ENCODE results near the gene HMGN1.

The HMGN1 gene

DNA sequence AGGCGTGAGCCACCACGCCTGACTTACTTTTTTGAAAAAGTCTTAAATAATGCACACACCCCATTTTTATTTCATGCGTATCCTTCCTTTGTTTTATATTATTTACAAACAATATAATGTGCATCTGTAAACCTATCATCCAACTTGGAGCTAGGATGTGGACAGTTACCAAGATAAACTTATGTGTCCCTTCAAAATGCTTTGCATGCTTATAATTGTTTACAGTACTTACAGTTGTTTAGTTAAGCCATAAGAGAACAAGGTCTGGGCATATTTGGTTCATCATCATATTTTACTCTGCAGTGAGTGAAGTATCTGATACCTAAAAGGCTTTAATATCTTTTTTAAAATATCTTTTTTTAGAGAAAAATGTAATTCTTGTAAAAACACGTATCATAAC lies 16.1 kb upstream of the HMGN1 start:
- TF ChIP-seq TAF1 (IDR thresholded peaks at IDR 0.05; ENCODE audit: low read depth), result no peak
- no peak for TF ChIP-seq TCF12 (IDR thresholded peaks at IDR 0.05; ENCODE audit: low read depth)
- TF ChIP-seq FOXM1 (IDR thresholded peaks at IDR 0.05; ENCODE audit: borderline replicate concordance, low read depth), result no peak
- TF ChIP-seq, protein P1, sequence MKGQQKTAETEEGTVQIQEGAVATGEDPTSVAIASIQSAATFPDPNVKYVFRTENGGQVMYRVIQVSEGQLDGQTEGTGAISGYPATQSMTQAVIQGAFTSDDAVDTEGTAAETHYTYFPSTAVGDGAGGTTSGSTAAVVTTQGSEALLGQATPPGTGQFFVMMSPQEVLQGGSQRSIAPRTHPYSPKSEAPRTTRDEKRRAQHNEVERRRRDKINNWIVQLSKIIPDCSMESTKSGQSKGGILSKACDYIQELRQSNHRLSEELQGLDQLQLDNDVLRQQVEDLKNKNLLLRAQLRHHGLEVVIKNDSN (IDR thresholded peaks at IDR 0.05), result no peak
- no peak for TF ChIP-seq CREB1 (IDR thresholded peaks at IDR 0.05; ENCODE audit: low read depth)
- TF ChIP-seq RAD21 (IDR thresholded peaks at IDR 0.05; ENCODE audit: low read depth), result no peak
- TF ChIP-seq, protein P2, sequence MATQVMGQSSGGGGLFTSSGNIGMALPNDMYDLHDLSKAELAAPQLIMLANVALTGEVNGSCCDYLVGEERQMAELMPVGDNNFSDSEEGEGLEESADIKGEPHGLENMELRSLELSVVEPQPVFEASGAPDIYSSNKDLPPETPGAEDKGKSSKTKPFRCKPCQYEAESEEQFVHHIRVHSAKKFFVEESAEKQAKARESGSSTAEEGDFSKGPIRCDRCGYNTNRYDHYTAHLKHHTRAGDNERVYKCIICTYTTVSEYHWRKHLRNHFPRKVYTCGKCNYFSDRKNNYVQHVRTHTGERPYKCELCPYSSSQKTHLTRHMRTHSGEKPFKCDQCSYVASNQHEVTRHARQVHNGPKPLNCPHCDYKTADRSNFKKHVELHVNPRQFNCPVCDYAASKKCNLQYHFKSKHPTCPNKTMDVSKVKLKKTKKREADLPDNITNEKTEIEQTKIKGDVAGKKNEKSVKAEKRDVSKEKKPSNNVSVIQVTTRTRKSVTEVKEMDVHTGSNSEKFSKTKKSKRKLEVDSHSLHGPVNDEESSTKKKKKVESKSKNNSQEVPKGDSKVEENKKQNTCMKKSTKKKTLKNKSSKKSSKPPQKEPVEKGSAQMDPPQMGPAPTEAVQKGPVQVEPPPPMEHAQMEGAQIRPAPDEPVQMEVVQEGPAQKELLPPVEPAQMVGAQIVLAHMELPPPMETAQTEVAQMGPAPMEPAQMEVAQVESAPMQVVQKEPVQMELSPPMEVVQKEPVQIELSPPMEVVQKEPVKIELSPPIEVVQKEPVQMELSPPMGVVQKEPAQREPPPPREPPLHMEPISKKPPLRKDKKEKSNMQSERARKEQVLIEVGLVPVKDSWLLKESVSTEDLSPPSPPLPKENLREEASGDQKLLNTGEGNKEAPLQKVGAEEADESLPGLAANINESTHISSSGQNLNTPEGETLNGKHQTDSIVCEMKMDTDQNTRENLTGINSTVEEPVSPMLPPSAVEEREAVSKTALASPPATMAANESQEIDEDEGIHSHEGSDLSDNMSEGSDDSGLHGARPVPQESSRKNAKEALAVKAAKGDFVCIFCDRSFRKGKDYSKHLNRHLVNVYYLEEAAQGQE (IDR thresholded peaks at IDR 0.05; ENCODE audit: low read depth), result no peak
- no peak for TF ChIP-seq EGR1 (IDR thresholded peaks at IDR 0.05)
- TF ChIP-seq EP300 (IDR thresholded peaks at IDR 0.05; ENCODE audit: borderline replicate concordance), result no peak

DNA sequence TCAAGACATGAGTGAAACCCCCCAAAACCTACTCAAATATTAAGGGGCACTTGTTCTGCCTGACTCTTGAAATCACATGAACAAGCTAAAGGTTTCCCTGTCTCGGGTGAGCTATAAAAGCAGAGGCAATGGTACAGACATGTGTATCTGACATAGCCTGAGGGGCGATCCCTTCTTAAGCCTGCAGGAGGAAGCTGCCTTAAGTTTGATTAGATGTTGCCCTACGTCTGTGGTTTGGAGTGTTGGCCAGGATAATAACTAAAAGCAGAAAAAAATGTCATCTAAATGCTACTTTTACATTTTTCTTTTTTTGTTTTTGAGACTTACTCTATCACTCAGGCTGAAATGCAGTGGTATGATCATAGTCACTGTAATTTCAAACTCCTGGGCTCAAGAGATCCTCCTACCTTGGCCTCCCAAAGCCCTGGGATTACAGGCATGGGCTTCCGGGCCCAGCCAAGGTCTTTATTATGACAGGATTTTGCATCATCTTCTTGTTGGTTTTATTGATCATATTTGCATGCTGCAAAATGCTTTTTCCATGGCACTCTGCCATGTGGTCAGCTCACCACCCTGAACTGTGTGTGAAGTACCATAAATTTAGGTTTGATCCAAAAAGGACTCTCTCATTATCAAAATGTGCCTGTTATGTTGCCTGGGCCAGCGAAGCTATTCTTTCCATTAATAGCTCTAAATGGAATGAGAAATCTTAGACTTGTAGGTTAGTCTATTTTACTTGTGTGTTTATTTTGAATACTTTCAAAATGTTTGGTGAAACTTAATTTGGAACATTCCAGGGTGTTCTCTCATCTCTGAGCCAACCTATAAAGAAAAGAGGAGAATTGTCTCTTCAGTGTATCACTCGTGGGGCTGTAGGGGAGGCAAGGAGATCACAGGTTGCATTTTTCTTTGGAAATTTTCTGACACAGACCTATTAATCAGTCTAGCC lies 15.0 kb upstream of the HMGN1 start:
- no peak for TF ChIP-seq CEBPB (IDR thresholded peaks at IDR 0.05)

DNA sequence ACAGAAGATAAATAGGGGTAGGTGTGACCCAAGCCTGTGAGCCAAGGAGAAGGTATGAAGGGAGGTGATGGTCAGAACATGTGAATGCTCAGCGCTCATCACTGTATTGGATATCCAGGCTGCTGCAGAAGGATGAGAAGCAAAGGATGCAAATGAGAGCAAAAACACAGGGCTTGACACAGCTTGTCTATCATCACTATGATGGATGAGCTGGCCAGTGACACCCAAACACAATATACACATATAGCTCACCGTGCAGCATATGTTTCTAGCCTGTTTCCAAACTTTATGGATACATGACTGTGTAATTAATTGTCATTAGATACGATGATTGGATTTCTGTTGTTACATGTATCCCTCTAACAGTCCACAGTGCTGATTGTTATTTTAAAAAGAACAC lies 13.8 kb upstream of the HMGN1 start:
- TF ChIP-seq, protein P3, sequence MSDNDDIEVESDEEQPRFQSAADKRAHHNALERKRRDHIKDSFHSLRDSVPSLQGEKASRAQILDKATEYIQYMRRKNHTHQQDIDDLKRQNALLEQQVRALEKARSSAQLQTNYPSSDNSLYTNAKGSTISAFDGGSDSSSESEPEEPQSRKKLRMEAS (IDR thresholded peaks at IDR 0.05), result no peak
- TF ChIP-seq FOXM1 (IDR thresholded peaks at IDR 0.05; ENCODE audit: borderline replicate concordance, low read depth) (no peak), TCF12 (IDR thresholded peaks at IDR 0.05; ENCODE audit: low read depth) (no peak), RAD21 (IDR thresholded peaks at IDR 0.05; ENCODE audit: low read depth) (no peak), YY1 (IDR thresholded peaks at IDR 0.05; ENCODE audit: low read depth) (no peak), CEBPB (IDR thresholded peaks at IDR 0.05) (no peak), TEAD4 (IDR thresholded peaks at IDR 0.05) (no peak), ZBTB7A (IDR thresholded peaks at IDR 0.05; ENCODE audit: low read depth) (no peak), EP300 (IDR thresholded peaks at IDR 0.05; ENCODE audit: borderline replicate concordance) (no peak), EGR1 (IDR thresholded peaks at IDR 0.05) (no peak), CREB1 (IDR thresholded peaks at IDR 0.05; ENCODE audit: low read depth) (no peak), TAF1 (IDR thresholded peaks at IDR 0.05; ENCODE audit: low read depth) (no peak), NFIC (IDR thresholded peaks at IDR 0.05) (no peak)
- TF ChIP-seq, protein P2 (IDR thresholded peaks at IDR 0.05; ENCODE audit: low read depth), result no peak
- TF ChIP-seq, protein P1 (IDR thresholded peaks at IDR 0.05), result no peak

DNA sequence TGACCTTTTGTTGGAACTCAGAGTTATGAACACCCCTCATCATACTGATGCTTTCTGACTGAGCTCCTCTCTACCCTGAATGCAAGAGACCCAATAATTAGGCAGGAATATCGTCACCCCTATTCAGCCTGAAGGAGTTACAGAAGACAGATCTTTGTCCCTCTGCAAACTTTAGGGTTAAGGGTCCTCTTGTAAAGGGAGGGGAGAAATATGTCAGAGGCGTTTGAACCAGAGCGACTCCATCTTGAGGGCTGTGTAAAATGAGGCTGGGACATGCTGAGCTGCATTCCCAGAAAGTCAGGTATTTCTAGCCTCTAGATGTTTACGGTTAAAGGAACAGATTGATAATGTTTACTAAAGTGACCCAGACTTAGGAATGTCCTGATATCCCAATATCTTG lies 10.5 kb upstream of the HMGN1 start:
- TF ChIP-seq YY1 (IDR thresholded peaks at IDR 0.05; ENCODE audit: low read depth), result no peak
- TF ChIP-seq TAF1 (IDR thresholded peaks at IDR 0.05; ENCODE audit: low read depth), result no peak
- TF ChIP-seq CREB1 (IDR thresholded peaks at IDR 0.05; ENCODE audit: low read depth), result no peak
- TF ChIP-seq, protein P2 (IDR thresholded peaks at IDR 0.05; ENCODE audit: low read depth), result no peak
- TF ChIP-seq, protein P3 (IDR thresholded peaks at IDR 0.05), result no peak
- no peak for TF ChIP-seq NFIC (IDR thresholded peaks at IDR 0.05)

All from Ishikawa (cell line).